GM12872 (cell line): Measurements from ENCODE around the gene RAB32.

Source experiments
- CTCF ChIP-seq: IDR thresholded peaks from 3 replicates; pipeline ENCODE4 v1.5.1; 2011; ENCODE audit warnings: low read depth, mild to moderate bottlenecking, low read length, moderate library complexity; ENCODE audit not compliant: insufficient read depth

RAB32 gene

GRCh38 chr6:146551545-146551944, 7.9 kb downstream of the RAB32 start:
- no peak for TF ChIP-seq CTCF

GRCh38 chr6:146553377-146554135, 9.9 kb downstream of the RAB32 start:
- no peak for TF ChIP-seq CTCF

- TF ChIP-seq CTCF: no peak
Observed at GRCh38 chr6:146560607-146561006, 17.0 kb downstream of the RAB32 start.

GRCh38 chr6:146574211-146574610, 30.6 kb downstream of the RAB32 start:
- no peak for TF ChIP-seq CTCF

GRCh38 chr6:146578054-146578453, 34.4 kb downstream of the RAB32 start:
- no peak for TF ChIP-seq CTCF

- TF ChIP-seq CTCF: no peak
Observed at GRCh38 chr6:146581968-146582367, 38.3 kb downstream of the RAB32 start.

- no peak for TF ChIP-seq CTCF
Observed at GRCh38 chr6:146582857-146583256, 39.2 kb downstream of the RAB32 start.

GRCh38 chr6:146583966-146584365, 40.3 kb downstream of the RAB32 start:
- no peak for TF ChIP-seq CTCF
